Stimulated activated naive CD8-positive, alpha-beta T cell treated with anti-CD3 and anti-CD28 coated beads, Interleukin-15, Interleukin-2, amounts not matched to agents 100 U/mL and 50 U/mL, for 24 hours (primary cell): ENCODE results near the gene RARB.

Experiments used
- ATAC-seq: fragments of 150-1000 bp; cut with Tn5 transposase; one replicate; pipeline ENCODE4 v1.10.0; 2021
- DNase-seq: peaks from one replicate; pipeline ENCODE4 v3.0.0; 2021

Gene RARB

GRCh38 chr3:25427942-25428788, at the start of gene RARB:
Gene RARB, plus strand, starts transcription at chr3:25428263. Its CDS starts 469 bp downstream, at chr3:25428732.
- ATAC-seq, result no peak
- DNase-seq, result no peak

- ATAC-seq (no peak), DNase-seq (no peak)
Observed at GRCh38 chr3:25378786-25379311, 49.2 kb upstream of the RARB start.

DNA sequence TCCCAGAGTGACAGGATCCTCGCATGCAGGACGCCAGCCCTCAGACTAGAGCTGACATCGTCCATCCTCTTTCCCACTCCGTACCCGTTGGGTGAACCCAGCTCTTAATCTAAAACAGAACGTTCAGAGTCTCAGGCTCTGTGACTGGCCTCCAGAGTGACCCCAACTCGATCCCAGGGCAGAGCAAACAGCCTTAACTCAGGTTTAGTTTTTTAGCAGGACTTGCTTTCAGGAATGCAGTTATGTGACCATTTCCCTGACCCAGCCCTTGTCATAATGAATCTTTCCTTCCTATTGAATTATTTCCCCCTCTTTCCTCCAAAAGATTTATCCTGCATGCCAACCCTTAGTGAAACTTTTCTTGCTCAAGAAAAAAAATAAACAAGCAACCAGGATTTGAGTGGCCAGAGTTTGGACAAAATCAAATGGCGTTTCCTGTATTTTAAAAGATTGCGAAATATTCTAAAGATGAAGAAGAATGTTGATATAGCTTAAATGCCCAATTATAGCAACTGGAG, 47.8 kb upstream of the RARB start:
- DNase-seq, result no peak
- no peak for ATAC-seq

GRCh38 chr3:25381083-25381482, 47.0 kb upstream of the RARB start:
- ATAC-seq (no peak), DNase-seq (no peak)

GRCh38 chr3:25384471-25384870, 43.6 kb upstream of the RARB start:
- DNase-seq, result no peak
- ATAC-seq, result no peak

DNA sequence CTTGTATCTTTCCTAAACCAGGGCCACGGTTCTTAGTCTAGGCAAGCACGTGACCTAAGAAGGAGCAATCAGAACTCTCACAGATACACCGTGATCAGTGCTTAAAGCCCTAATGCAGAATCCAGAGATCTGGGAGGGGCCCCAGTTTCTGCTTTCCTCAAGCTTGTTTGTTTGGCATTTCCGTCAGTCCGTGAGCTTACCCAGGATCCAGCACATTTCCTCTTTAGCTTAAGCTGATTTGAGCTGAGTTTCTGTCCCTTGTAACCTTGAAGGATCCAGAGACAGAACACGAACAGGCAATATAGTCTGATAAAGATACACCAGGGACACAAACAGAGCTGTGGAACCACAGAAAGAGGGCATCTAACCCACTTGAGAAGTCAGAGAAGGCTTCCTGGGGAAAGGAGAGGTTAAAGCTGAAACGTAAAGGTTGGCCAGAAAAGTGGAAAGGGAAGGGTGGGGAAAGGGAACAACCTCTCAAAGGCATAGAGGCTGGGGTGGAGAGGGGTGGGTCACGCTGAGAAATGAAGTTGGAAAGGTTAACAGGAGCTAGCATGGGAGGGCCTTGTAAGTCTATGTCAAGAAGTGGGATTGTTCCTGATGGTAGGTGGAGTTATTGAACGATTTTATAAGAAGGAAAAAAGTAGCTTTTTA, 42.1 kb upstream of the RARB start:
- no peak for ATAC-seq
- DNase-seq, result no peak

DNA sequence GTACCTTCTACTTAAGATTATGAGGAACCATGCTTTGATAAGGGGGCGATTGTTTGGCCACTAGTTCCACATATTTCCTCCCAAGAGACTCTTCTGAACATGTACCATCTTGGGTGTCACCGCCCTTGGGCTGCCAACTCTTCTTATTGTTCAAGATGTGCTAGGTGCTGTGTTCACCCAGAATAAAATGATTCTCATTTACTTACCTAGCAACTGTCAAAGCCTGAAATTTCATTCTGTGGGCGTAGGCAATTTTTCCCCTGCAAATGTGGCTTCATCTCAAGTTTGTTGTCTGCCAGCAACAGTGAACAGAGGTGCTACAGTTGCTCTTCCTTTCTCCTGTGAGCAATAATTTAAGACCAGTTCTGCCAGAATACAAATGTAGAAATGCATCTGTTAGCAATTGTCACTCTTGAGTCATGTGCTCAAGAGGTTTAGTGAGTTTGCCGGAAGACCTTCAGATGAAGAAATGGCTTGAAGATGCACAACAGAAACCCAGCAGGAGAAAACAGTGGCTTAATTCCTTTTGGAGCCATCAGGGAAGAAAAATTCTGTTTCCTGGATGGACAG, 41.3 kb upstream of the RARB start:
- no peak for ATAC-seq
- DNase-seq, result no peak

DNA sequence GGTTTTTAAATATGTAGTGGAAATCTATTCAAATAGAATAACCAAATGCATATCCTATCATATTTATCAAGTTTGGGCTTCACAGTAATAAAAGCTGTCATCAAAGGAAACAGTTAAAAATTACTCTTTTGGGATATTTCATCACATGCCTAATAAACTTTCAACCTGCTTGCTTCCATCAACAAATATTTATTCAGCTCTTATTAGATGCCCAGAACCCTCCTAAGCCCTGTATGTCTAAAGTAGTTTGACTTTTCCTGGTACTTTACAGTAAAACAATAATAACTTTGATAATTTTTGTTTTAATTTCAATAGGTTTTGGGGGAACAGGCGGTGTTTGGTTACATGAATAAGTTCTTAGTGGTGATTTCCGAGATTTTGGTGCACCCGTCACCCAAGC, 37.5 kb upstream of the RARB start:
- DNase-seq, result no peak
- ATAC-seq, result no peak

- no peak for DNase-seq
- ATAC-seq, result no peak
Observed at GRCh38 chr3:25396251-25396650, 31.8 kb upstream of the RARB start.

GRCh38 chr3:25396686-25397085, 31.4 kb upstream of the RARB start:
- no peak for DNase-seq
- no peak for ATAC-seq

DNA sequence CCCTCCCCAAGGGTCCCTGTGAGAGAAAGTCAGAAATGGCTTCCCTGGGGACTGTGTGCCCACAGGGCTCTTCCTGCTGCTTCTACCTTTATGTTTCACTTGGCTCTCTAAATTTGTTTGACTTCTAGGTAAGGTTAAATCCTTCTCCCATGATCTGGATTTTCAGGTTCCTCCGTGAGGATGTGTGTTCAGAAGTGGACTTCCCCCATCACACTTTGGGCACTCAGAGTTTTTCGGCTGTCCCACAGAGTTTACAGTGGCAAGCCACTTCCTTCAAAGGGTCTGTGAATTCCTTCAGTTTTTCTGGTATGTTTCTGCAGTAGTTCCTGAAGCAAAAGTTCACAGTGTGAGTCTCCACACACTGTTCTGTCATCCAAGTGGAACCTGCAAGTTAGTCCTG, 30.9 kb upstream of the RARB start:
- DNase-seq (no peak), ATAC-seq (no peak)

DNA sequence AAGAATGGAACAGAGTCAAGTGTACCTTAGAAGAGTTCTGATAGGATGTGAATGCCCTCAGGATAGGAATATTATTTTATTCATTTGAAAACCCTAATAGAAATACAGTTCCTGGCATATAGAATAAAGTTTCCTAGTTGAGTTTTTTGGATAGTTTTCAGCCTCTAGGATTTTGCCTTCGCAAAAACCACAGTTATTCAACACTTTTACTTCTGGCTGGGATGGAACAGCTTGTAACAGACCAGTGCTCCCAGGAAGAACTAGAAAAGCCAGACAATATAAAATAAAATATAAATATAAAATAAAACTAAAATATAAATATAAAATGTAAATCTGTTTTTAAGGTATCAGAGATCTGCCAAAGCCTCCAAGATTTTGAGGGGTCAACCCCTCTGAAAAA, 27.5 kb upstream of the RARB start:
- ATAC-seq (no peak), DNase-seq (no peak)

GRCh38 chr3:25403968-25404367, 24.1 kb upstream of the RARB start:
- ATAC-seq (no peak), DNase-seq (no peak)

DNA sequence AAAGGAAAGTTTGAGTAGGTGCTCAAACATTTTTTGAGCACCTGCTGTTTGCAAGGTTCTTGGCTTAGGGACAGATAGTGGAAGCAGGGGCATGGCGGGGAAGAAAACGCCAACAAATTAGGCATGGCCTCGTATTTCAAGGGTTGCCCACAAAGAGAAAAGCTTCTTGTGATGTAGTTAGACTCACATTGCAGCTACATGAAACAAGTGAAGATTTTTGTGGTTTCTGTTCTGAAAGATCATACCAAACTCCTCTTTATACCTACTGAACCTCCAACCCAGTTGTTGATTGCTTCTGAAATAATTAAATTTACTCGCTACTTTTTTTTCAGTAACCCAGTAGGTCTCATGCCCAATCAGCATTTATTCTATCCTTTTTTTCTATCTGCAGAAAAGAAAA, 23.5 kb upstream of the RARB start:
- no peak for ATAC-seq
- DNase-seq, result no peak

DNA sequence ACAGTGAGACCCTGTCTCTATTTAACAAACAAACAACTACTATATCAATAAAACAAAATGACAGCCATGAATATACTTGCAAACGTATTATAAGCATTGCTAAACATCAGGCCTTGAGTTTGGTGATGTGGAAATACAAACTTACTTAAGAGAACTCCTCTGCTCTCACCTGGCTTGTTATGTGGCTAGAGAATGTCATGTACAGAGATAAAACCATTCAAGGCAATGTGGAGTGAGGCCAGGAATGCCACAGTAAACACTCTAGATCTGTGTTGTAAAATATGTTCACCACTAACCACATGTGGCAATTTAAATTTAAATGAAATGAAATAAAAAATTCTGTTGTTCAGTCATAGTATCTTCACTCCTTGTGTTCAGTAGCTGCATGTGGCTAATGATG, 22.7 kb upstream of the RARB start:
- DNase-seq, result no peak

DNA sequence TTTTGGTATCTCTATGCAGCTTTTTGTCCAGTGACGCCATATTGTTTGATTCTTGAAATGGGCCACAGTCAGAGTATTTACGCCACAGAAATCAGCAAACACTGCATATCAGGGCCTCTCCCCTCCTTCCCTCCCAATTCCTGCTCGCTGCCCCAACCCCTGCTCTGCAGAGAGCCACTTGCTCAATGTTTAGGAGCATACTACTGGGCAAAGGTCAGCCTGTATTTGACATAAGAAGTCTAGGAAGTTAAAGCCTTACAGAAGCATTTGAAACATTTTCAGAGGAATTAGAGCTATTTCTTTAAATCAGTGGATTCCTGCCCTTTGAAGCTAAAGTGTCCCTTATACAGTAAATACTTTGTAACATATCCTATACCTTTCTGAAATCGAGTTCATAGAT, 17.4 kb upstream of the RARB start:
- DNase-seq, result no peak
- no peak for ATAC-seq

More for the DNA sequence above, 22.7 kb upstream of the RARB start:
- ATAC-seq, result no peak

GRCh38 chr3:25412269-25412668, 15.8 kb upstream of the RARB start:
- DNase-seq (no peak), ATAC-seq (no peak)

DNA sequence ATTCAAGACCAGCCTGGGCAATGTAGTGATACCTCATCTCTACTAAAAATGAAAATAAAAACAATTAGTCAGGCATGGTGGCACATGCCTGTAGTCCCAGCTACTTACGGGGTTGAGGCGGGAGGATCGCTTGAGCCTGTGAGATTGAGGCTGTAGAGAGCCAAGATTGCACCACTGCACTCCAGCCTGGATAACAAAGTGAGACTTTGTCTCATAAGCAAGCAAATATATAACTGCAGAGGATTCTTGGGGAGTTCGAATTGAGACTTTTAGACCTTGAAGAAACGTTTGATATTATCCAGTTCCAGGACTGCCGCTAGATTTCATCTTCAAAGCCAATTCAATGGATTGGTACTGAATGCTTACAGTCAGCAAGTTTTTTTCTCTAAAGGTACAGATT, 11.9 kb upstream of the RARB start:
- ATAC-seq (no peak), DNase-seq (no peak)

GRCh38 chr3:25418596-25418995, 9.5 kb upstream of the RARB start:
- ATAC-seq, result no peak

DNA sequence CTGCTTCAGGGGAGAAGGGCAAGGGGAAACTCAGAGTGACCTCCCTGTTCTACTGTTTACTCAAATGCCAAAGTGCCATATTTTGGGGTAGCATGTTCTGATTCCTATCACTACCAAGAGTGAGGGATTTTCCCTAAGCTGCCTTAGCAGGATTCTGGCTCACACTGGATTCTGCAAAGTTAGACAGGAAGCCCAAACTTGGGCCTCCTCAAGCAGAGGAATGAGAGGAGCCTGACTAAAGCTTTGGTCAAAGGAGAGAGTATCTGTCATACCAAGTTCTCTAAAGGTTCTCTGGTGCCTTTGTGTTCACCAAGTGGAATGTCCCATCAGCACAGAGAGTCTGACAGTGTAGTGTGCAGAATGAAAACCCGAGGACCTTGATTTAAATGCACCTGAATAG, 8.8 kb upstream of the RARB start:
- ATAC-seq, result no peak
- DNase-seq, result no peak

More at GRCh38 chr3:25418596-25418995, 9.5 kb upstream of the RARB start:
- no peak for DNase-seq

GRCh38 chr3:25420147-25420546, 7.9 kb upstream of the RARB start:
- DNase-seq, result no peak
- ATAC-seq, result no peak

DNA sequence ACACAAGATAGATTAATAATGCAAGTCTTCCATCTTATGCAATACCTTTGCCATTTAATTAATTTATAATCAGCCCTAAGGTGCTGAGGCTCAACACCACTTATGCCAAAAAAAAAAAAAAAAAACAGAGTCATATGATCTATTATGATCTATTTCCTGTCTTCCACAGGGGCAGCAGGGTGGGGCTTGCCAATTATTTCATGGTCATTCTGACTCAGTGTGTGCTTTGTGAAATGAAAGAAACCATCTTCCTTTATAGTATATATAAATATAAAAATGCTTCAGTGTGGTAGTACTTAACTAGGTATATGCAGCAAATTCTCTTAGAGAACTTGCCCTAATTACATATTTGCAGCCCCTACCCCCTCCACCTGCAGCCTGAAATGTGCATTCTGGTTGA, 7.2 kb upstream of the RARB start:
- DNase-seq (no peak), ATAC-seq (no peak)

GRCh38 chr3:25421747-25422146, 6.3 kb upstream of the RARB start:
- ATAC-seq (no peak), DNase-seq (no peak)
